GM18873 (cell line): Measurements from ENCODE around the gene CDH22.

Experiments used
- ATAC-seq: cut with Tn5 transposase; IDR thresholded peaks from one replicate; pipeline ENCODE4 v1.9.1; 2021; ENCODE audit warnings: mild to moderate bottlenecking, moderate library complexity, moderate number of reproducible peaks; ENCODE audit not compliant: unreplicated experiment, low FRiP score

CDH22 gene

DNA sequence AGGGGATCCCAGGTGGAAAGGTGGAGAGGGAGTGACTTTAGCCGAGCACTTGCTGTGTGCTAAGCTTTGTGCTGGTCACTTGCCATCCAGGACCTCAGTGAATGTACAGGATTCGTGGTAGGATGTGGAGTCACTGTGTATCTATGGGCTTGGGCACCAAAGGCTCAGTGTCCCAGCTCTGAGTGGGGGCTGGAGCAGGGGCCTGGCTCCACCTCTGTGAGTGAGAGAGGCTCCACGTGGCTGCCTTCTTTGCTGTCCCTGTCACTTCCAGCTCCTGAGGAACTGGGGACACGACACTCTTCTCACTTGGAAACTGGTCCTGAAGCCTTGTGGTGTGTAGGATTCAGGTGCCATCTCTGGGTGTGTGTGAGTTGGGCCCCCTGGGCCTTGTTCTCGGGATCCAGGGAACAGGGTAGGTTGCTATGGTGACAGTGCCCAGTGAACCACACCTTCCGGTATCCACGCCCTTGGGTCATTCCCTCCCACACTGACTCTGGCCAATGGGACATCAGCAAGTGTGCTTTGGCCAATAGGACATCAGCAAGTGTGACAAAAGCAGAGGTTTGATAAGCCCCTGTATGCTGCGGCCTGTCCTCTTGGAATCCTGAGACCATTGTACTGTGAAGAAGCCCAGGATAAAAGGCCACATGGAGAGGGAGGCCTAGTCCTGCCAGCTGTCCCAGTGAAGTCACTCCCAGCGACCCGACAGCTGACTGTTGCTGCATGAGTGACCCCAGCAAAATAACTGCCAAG lies 87.7 kb downstream of the CDH22 start:
- ATAC-seq = no peak

DNA sequence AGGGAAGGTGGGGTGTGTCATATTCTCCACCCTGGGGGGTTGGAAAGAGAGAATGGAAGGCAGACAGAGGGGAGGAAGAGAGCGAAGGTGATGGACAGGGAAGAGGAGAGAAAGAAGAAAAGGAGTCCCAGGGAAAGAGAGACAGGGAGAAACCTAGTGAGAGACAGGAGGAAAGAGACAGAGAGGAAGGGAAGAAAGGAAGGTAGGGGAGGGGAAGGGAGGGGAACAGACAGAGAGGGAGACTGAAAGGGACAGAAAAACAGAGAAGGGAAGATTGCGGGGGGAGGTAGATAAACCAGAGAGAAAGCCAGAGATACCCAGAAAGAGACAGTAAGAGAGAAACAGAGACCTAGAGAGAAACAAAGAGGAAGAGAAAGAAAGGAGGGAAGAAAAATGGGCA lies 88.4 kb downstream of the CDH22 start:
- ATAC-seq = no peak

DNA sequence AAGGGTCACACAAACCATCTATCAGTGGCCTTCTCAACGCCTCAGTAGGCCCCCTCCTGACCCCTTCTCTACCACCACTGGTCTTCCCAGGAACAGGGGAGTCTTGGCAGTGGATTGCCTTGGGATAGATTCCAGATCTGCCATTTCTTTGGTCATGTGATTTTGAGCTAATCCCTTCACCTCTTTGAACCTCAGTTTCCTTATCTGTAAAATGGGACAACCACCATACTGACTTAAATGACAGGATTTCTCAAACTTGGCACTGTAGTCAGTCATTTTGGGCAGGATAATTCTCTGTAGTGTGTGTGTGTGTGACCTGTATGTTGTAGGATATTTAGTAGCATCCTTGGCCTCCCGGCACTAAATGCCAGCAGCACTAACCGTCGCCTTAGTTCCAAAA lies 89.1 kb downstream of the CDH22 start:
- no peak for ATAC-seq

DNA sequence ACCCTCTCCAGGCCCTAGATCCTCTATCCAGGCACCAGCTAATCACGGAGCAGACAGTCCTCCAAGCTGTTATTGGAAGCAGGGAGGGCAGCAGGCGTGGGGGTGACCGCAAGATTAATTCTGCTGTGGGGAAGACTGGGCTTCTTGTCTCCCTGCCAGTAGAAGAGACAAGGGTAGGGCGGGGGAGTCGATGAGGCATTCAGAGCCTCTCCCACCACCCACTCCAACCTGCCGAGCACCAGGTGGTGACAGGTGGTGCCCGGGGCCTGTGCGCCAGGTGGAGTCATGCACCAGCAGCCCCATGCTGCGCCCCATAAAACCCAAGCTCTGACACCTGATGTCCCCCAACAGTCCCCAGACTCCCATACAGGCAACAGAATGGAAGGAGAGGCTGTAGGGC lies 89.6 kb downstream of the CDH22 start:
- no peak for ATAC-seq

DNA sequence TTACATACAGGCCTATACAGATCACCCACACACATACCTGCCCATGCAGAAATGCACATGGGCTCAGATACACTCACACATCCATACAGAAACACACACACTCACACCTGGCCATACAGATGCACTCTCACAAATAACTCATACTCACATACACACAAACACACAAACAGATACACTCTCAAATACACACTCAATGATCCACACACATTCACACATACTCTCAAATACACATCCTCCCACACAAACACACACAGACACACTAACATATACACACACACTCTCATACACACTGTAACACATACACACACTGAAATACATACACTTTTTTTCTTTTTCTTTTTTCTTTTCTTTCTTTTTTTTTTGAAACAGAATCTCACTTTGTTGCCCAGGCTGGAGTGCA lies 90.7 kb downstream of the CDH22 start:
- ATAC-seq = no peak

DNA sequence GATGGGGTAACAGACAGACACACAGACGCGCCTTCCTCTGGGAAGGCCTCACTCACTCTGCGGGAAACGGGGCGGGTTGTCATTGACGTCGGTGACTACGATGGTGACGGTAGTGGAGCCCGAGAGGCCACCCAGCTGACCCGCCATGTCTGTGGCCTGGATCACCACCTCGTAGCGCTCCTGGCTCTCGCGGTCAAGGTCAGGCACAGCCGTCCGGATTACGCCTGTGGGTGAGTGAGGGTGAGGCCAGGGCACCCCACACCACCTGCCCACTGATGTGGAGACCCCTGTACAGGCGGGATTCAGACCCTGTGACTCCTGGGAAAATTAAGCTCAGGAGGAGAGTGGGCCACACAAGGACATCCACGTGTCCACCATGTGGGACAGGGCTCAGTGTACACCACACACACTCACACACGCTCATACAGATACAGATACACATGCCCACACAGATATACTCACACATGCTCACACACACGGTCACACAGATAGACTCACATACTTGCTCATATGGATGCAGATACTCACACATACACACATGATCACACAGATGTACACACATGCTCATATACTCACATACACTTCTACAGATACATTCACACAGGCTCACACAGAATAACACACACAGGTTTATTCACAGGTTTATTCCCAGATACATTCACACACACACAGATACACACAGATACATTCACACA lies 91.4 kb downstream of the CDH22 start:
- no peak for ATAC-seq

DNA sequence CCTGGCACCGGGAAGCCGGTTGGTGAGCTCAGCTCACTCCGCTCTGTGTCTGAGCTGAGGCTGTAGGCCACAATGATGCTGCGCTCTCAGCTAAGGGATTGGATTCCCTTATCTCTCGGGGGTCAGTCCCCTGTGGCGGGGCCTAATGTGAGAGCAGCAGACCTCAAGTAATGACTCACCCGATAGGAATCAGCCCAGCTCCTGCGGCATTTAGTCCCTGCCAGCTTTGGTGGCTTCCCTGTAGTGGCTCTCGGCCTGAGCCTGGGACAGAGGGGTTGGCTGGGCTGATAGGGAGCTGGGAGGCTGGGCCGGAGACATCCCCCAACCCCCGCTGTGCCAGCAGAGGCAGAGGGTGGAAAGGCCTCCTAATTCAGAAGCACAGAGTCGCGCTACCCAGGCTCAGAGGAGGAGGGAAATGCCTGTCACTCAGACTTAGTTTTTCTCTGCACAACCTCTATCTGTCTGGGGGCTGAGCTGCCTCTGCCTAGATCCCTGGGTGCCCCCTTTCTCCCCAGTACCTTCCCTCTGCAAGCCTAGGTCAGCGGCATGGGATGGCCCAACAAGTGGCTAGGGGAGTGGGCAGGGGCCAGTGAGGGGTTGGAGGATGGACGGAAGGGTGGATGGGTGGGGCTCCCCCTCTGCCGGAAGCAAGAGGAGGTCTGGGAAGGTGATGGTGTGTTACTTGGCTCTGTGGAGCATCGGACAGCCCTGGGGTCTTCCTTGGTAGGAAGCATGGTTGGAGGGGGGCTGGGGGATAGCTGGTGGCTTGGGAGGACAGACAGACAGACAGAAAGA lies 92.2 kb downstream of the CDH22 start:
- no peak for ATAC-seq

DNA sequence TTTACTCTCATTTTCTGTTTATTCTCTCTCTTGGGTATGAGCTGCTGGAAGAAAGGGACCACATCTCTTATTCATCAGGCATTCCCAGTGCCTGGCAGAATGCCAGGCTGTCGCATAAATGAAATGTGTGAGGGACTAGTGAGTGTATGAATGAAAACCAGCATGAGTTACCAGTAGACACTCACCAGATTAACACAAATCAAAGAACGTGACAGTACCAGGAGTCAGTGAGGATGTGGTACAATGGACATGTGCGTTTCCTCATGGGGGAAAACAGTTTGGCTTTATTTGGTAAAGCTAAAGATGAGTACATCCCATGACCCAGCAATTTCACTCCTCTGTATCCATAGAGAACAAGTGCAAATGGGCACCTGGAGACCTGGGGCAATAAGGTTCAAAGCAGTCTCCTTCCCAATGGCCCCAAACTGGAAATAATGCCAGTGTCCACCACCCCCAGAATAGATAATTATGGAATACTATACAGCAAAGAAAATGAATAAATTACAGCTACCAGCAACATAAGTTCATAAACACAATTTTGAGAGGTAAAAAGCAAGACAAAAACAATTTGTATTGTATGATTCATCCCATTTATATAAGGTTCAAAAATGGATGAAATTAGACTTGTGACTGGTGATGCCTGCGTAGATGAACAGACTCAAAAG lies 93.3 kb downstream of the CDH22 start:
- ATAC-seq = no peak

DNA sequence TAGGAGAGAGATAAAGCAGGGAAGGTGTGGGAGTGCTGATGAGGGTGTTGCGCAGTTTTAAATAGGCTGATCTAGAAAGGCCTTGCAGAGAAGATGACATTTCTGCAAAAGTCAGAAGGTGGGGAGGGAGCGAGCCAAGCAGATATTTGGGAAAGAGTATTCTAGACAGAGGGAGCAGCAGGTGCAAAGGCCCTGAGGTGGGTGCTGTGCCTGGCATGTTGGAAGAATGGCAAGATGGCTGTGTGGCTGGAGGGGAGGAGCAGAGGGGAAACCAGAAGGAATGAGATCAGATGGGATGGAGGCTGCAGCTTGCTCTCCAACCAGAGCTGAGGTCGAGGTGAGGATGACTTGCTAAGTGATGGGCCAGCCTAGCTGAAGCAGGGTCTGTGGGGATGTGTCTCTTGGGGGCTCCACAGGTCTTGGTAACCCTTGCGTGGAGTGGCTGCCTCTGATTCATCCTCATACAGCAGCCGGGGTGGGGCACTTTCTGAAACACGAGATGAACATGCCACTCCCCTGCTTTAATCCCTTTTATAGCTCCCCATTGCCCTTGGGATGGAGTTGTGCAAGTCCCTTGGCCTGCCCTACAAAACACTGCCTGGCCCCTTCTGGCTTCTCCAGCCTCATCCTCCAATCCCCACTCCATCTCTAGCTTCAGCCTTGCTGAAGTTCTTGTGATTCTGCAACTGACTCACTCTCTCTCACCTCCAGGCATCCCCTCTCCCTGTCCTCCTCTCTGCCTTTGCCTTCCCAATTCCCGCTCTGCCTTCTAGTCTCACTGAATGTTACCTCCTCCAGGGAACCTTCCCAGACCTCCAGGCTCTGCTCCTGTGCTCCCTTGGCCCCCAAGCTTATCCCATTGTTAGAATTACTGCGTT lies 94.1 kb downstream of the CDH22 start:
- no peak for ATAC-seq

DNA sequence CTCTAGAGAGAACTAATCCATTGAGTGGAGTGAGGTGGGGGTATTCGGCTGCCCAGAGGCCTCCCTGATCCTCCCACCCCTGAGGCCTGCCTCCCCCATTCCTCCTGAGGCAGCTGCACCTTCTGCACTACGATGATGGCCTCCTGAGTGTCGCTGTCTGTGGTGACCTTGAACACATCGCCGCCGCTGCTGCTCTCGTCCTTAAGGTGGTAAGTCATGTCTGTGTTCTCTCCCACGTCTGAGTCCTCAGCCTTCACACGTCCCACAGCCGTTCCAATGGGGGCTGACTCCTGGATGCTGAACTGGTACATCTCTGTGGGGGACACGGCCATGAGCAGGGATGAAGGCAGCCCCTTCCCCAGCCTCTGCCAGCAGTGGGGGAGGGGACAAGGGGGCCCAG lies 95.4 kb downstream of the CDH22 start:
- ATAC-seq = no peak

DNA sequence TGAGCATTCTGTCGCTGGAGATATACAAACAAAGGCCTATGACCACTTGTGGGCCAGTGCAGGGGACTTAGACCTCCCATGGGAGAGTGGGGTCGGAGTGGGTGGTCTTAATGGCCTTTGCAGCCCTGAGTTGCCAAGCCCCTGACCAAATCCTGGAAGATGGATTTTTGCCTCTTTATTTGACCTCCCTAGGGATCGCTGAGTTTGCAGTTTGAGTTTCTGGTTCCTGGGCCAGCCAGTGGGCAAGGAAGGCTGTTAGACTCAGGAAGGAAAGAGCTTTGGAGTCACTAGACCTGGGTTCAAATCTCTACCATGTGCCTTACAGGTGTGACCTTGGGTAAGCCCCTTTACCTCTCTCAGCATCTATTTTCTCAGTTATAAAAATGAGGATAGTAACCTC lies 96.0 kb downstream of the CDH22 start:
- ATAC-seq = no peak

DNA sequence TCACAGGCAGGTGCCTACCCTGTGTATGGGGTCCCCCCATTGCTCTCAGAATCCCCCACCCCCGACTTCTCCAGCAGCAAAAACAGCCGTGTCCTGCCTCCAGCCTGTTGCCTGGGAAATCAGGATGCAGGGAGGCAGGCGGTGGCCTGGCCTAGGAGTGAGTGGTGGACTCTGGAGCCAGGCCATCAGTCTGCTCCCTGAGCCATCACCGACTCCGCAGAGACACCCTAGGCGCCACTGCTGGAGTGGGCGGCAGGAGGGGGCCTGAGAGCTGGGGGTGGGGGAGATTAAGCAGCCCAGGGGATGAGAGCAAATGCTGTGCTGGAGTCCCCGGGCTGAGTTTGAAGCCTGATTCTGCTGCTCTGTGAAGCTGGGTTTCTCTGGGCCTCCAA lies 97.0 kb downstream of the CDH22 start:
- no peak for ATAC-seq

DNA sequence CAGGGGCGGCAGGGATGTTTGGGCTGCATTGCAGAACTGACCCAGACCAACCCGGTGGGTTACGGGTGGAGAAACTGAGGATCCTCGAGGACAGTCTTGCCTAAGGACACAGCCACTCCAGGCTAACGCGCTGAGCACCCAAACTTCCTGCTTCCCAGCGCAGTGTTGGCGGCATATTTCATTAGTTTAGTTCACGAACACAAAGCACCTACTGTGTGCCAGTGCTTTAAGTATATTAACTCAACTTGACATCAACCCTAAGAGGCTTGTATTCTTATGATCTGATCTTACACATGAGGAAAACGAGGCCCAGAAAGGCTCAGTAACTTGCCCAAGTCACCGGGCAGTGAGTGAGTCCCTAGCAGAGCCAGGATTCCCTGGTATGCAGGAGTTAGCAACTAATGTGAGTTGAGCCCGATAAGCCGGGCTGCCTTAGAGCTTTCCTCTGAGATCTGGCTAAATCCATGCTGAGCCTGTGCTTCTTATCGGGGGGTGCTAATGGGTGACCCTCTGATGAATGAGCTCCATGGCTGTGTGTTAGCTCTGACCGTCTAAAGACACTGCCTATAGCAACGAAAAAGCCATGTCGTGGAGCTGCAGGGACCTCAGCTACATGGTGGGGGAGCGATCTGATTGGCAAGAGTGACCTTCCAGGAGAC lies 97.5 kb downstream of the CDH22 start:
- ATAC-seq = no peak

DNA sequence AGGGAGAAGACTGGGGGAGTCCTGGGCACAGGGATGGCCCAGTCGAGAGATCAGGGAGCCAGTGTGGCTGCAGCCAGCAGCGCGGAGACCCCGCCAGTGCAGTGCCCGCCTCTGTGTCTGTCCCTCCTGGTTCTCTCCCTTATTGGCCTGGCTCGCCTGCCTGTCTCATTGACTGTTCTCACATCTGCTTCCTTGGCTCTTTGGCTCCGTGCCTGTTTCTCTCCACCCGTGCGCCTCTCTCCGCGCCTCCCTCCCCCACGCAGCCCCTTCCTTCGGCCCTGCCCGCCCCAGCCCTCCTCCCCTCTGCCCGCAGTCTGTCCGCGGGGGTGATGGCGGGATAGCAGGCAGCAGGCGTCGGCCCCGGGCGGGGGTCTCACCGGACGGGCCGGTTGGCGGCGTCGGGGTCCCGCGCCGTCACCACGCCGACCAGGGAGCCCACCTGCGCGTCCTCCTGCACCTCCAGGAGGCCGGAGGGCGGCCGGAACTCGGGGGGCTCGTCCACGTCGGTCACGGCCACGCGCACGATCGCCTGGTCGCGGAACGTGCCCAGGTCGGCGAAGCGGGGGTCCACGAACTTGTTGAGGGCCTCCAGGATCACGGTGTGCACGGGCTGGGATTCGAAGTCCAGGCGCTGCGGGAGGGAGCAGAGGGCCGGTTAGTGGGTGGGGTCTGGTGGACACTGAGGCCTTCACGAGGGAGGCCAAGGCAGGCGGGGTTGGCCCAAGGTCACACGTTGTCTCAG lies 98.2 kb downstream of the CDH22 start:
- no peak for ATAC-seq

DNA sequence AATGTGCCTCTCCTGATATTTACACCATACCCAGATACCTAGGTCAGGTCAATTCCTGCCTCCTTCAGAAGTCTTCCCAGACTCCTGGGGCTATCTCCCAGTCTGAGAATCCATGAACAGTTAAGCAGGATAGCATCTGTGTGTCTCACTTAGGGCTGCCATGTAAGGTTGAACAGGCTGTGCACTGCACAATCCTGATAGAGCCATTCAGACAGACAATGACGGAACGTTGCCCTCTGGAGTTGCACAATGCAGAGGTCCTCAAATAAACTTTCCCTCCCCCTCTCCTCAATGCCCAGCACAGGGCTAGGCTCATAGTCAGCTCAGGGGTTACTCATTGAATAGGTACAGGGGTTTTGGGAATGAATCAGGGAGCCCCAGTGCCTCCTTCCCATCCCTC lies 100.5 kb downstream of the CDH22 start:
- ATAC-seq = no peak

DNA sequence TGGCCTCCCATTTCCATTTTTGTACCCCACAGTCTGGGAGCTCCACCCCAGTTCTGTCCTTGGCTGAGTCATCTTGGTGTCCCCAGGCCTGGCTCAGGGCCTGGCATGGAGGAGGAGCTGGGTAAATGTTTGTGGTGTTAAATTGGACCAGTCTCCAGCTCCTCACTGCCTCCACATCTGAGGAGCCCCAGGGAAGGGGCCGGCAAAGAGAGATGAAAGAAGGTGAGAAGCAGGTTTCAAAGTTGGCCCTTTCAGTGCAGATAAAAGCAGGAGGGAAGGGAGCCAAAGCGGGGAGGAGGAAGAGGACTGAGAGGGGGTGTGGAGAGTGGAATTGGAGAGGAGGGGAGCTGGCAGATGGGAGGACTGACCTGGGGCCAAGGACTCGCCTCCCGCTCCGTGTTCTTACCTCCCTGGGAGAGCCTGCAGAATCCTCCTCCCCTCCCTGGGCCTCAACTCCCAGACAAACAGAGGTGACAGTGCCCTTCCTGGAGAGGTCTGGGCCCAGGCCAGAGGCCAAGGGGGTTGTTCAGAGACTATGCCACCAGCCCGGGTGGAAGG lies 101.2 kb downstream of the CDH22 start:
- ATAC-seq = no peak

DNA sequence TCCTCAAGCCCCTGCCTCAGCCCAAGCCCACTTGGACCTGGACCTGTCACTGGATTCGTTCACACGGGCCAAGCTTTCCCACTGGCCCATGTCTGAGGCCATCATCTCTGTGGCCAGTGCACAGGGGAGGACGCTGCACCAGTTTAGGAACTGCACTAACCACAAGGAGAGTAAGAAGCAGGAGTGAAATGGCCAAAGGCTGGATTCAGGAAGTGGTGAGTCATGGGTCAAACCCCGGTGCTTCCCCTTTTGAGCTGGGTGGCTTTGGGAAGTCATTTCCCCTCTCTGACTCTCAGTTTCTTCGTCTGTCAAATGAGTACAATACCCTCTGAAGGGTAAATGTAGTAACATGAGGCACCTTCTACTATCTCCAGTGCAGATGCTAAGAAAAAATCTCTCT lies 102.3 kb downstream of the CDH22 start:
- no peak for ATAC-seq

DNA sequence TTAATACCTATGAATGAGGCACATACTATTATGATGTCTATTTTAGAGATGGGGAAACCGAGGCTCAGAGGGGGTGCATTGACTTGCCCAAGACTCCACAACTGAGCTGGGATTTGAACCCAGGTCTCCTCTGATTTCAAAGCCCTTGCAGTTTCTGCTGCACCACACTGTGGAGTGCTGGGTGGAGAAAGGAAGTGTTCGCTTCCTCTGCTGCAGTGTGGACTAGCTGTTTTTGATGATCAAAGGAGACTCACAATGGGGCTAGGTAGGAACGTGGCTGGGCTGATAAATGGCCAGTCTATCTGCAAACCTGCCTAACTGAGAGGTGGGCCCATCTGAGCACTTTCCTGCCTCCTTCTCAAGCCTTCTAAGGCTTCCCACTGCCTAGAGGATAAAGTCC lies 102.9 kb downstream of the CDH22 start:
- ATAC-seq = no peak
